OCI-LY7 (cell line): ENCODE results near the gene IFT81.

Experiments used
- EZH2phosphoT487 ChIP-seq: fragments of 200-600 bp; sonication (generic); IDR thresholded peaks from 2 replicates; pipeline ENCODE4 v1.6.1; 2018; ENCODE audit warnings: low read depth, borderline replicate concordance, mild to moderate bottlenecking, mixed run types, antibody characterized with exemption, low read length, moderate library complexity, mixed read lengths
- TF ChIP-seq, protein P1 (sequence below): fragments of 200-600 bp; sonication (generic); conservative IDR thresholded peaks from 2 replicates; pipeline ENCODE4 v1.5.1; 2014; ENCODE audit warnings: mild to moderate bottlenecking, antibody characterized with exemption, low read length, moderate library complexity, mixed read lengths

DNA sequence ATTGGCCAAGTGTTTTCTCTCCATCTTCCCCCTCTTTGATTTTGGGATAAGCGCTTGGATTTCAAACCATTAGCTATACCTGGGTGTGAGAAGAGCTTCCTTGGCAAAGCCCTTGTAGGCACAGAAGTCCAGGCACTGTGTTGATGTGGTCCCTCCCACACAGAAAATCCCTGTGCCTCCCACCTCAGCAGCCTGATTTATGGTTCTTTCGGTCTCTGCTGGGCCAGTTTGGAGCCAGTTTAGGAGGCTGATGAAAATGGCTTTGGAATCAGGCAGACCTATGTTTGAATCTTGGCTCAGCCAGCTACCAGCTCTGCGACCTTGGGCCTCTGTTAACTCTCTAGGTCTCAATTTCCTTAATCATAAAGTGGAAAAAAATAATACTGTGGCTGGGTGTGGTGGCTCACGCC lies 9.6 kb upstream of the IFT81 start:
- TF ChIP-seq, protein P1, sequence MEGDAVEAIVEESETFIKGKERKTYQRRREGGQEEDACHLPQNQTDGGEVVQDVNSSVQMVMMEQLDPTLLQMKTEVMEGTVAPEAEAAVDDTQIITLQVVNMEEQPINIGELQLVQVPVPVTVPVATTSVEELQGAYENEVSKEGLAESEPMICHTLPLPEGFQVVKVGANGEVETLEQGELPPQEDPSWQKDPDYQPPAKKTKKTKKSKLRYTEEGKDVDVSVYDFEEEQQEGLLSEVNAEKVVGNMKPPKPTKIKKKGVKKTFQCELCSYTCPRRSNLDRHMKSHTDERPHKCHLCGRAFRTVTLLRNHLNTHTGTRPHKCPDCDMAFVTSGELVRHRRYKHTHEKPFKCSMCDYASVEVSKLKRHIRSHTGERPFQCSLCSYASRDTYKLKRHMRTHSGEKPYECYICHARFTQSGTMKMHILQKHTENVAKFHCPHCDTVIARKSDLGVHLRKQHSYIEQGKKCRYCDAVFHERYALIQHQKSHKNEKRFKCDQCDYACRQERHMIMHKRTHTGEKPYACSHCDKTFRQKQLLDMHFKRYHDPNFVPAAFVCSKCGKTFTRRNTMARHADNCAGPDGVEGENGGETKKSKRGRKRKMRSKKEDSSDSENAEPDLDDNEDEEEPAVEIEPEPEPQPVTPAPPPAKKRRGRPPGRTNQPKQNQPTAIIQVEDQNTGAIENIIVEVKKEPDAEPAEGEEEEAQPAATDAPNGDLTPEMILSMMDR: no peak
- no peak for TF ChIP-seq EZH2phosphoT487
